Sigmoid colon (tissue), 4 donors: ENCODE data around the gene ALB.

Experiments used
- CTCF ChIP-seq, 4 experiments: fragments of 450-650 bp in 3 of 4; fragments of 200-600 bp in 1 of 4; IDR thresholded peaks; one replicate each; pipeline ENCODE4 v1.5.1; 2016 to 2019; ENCODE audit warnings: antibody characterized with exemption in 4 of 4, mild to moderate bottlenecking in 3 of 4, moderate library complexity in 2 of 4
- POLR2AphosphoS5 ChIP-seq, 4 donors: sonication (generic); formaldehyde crosslinking; IDR thresholded peaks; one replicate each; pipeline ENCODE4 v1.6.1; 2017; ENCODE audit warnings: antibody characterized with exemption in 4 of 4

DNA sequence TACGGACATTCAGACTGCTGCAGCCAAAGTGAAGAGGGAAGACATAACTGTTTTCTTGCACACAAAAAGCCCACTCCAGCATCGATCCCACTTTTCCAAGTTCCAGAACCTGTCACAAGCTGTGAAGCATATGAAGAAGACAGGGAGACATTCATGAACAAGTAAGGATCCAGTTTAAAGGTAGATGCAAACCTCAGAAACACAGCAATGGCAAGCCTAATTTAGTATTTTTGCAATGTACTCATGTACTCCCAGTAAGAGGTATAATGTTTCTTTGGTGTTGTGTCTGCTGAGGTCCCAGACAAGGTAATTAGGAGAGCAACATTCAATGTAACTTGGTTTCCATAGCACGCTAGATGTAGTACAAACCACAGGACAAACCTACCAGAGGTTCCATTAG is 36.6 kb downstream of the ALB start:
- TF ChIP-seq CTCF (IDR thresholded peaks at IDR 0.05) (no peak), POLR2AphosphoS5 (IDR thresholded peaks at IDR 0.05) (no peak)
